ENCODE data around the gene KIAA0825.

KIAA0825 gene

GRCh38 chr5:94248175-94248875 is 370.1 kb downstream of the KIAA0825 start:
- Histone ChIP-seq H4K91ac (ENCODE audit: low read depth, low read length) (no peak overlapping the region), H2BK12ac (ENCODE audit: low read length) (no peak overlapping the region), H4K8ac (ENCODE audit: low read depth, low read length) (no peak overlapping the region), H3K9ac (ENCODE audit: low read length) (no peak overlapping the region), H3K14ac (ENCODE audit: low read length) (no peak overlapping the region), H2BK5ac (ENCODE audit: low read depth, low read length, poor library complexity) (no peak overlapping the region), H3K9me3 (ENCODE audit: insufficient read depth, low read depth, low read length) (no peaks in the 10 kb centered on the region), H3K18ac (ENCODE audit: low read length) (no peak overlapping the region), H3K27ac (ENCODE audit: low read depth, low read length) (no peak overlapping the region), H3K36me3 (ENCODE audit: control insufficient read depth in 1 of 2, insufficient read depth in 2 of 2, low read length in 2 of 2) (no peaks in the 10 kb centered on the region), H2AFZ (ENCODE audit: insufficient read depth, low read length, poor library complexity) (no peak overlapping the region), H3K79me2 (ENCODE audit: control insufficient read depth, insufficient read depth, low read length, poor library complexity) (no peaks in the 10 kb centered on the region), H3K4me1 (ENCODE audit: control insufficient read depth in 1 of 2, insufficient read depth in 2 of 2, low read length in 2 of 2) (no peaks in the 10 kb centered on the region), H2AK5ac (ENCODE audit: low read length) (no peak overlapping the region), H3K4me2 (ENCODE audit: low read length) (no peak overlapping the region), H3K79me1 (ENCODE audit: low read length) (no peaks in the 10 kb centered on the region), H4K12ac (ENCODE audit: low read depth, low read length) (no peak overlapping the region), H3K23ac (ENCODE audit: low read length) (no peak overlapping the region), H3K4me3 (ENCODE audit: low read depth, low read length) (no peak overlapping the region), H3K27me3 (ENCODE audit: insufficient read depth, low read length) (no peaks in the 10 kb centered on the region), H3K4ac (ENCODE audit: low read depth, low read length) (no peak overlapping the region), H2BK120ac (ENCODE audit: insufficient read depth, low read length, poor library complexity) (no peak overlapping the region)
- peak in 1 of 2 donors; percentile 12 for DNase-seq
- no CpG with 5 or more reads among the region's 2 CpGs for WGBS (ENCODE audit: extremely low coverage, insufficient coverage, insufficient read length)

GRCh38 chr5:94245608-94246007 is 372.8 kb downstream of the KIAA0825 start:
- Histone ChIP-seq H3K9me3 (ENCODE audit: insufficient read depth, low read depth, low read length) (no peaks in the 10 kb centered on the region), H3K4ac (ENCODE audit: low read depth, low read length) (no peak overlapping the region), H2BK5ac (ENCODE audit: low read depth, low read length, poor library complexity) (no peak overlapping the region), H4K91ac (ENCODE audit: low read depth, low read length) (no peak overlapping the region), H3K4me3 (ENCODE audit: low read depth, low read length) (no peak overlapping the region), H2AFZ (ENCODE audit: insufficient read depth, low read length, poor library complexity) (no peak overlapping the region), H3K14ac (ENCODE audit: low read length) (no peak overlapping the region), H4K12ac (ENCODE audit: low read depth, low read length) (no peak overlapping the region), H3K4me2 (ENCODE audit: low read length) (no peak overlapping the region), H3K79me1 (ENCODE audit: low read length) (no peaks in the 10 kb centered on the region), H3K4me1 (ENCODE audit: control insufficient read depth in 1 of 2, insufficient read depth in 2 of 2, low read length in 2 of 2) (no peaks in the 10 kb centered on the region), H4K8ac (ENCODE audit: low read depth, low read length) (no peak overlapping the region), H3K36me3 (ENCODE audit: control insufficient read depth in 1 of 2, insufficient read depth in 2 of 2, low read length in 2 of 2) (no peaks in the 10 kb centered on the region), H3K27ac (ENCODE audit: low read depth, low read length) (no peak overlapping the region), H3K9ac (ENCODE audit: low read length) (no peak overlapping the region), H3K79me2 (ENCODE audit: control insufficient read depth, insufficient read depth, low read length, poor library complexity) (no peaks in the 10 kb centered on the region), H3K18ac (ENCODE audit: low read length) (no peak overlapping the region), H3K27me3 (ENCODE audit: insufficient read depth, low read length) (no peaks in the 10 kb centered on the region), H2BK120ac (ENCODE audit: insufficient read depth, low read length, poor library complexity) (no peak overlapping the region), H3K23ac (ENCODE audit: low read length) (no peak overlapping the region), H2BK12ac (ENCODE audit: low read length) (no peak overlapping the region), H2AK5ac (ENCODE audit: low read length) (no peak overlapping the region)
- peak in 1 of 2 donors; percentile 49 for DNase-seq
- WGBS (ENCODE audit: extremely low coverage, insufficient coverage, insufficient read length), result no CpG with 5 or more reads among the region's 4 CpGs

- no peak overlapping the region for H3K4ac ChIP-seq (ENCODE audit: low read depth, low read length)
Measured at GRCh38 chr5:94244921-94245320, 373.5 kb downstream of the KIAA0825 start.

GRCh38 chr5:94243612-94244011 is 374.8 kb downstream of the KIAA0825 start:
- H4K8ac ChIP-seq (ENCODE audit: low read depth, low read length), result no peak overlapping the region
- H3K9ac ChIP-seq (ENCODE audit: low read length), result no peak overlapping the region
- H3K79me2 ChIP-seq (ENCODE audit: control insufficient read depth, insufficient read depth, low read length, poor library complexity), result no peaks in the 10 kb centered on the region
- no peaks in the 10 kb centered on the region for H3K27me3 ChIP-seq (ENCODE audit: insufficient read depth, low read length)
- H2BK120ac ChIP-seq (ENCODE audit: insufficient read depth, low read length, poor library complexity), result no peak overlapping the region
- no peak overlapping the region for H3K23ac ChIP-seq (ENCODE audit: low read length)
- H3K18ac ChIP-seq (ENCODE audit: low read length), result no peak overlapping the region
- H3K14ac ChIP-seq (ENCODE audit: low read length), result no peak overlapping the region
- H3K4me2 ChIP-seq (ENCODE audit: low read length), result no peak overlapping the region
- no peak overlapping the region for H3K27ac ChIP-seq (ENCODE audit: low read depth, low read length)
- no peaks in the 10 kb centered on the region for H3K9me3 ChIP-seq (ENCODE audit: insufficient read depth, low read depth, low read length)
- H4K91ac ChIP-seq (ENCODE audit: low read depth, low read length), result no peak overlapping the region
- no peak overlapping the region for H2AK5ac ChIP-seq (ENCODE audit: low read length)
- H3K4me1 ChIP-seq (ENCODE audit: control insufficient read depth in 1 of 2, insufficient read depth in 2 of 2, low read length in 2 of 2), result no peaks in the 10 kb centered on the region
- no peak overlapping the region for H4K12ac ChIP-seq (ENCODE audit: low read depth, low read length)
- H2AFZ ChIP-seq (ENCODE audit: insufficient read depth, low read length, poor library complexity), result no peak overlapping the region
- no peak for DNase-seq
- no peak overlapping the region for H3K4ac ChIP-seq (ENCODE audit: low read depth, low read length)
- H3K79me1 ChIP-seq (ENCODE audit: low read length), result no peaks in the 10 kb centered on the region
- no peaks in the 10 kb centered on the region for H3K36me3 ChIP-seq (ENCODE audit: control insufficient read depth in 1 of 2, insufficient read depth in 2 of 2, low read length in 2 of 2)
- no CpG with 5 or more reads among the region's 3 CpGs for WGBS (ENCODE audit: extremely low coverage, insufficient coverage, insufficient read length)
- no peak overlapping the region for H3K4me3 ChIP-seq (ENCODE audit: low read depth, low read length)
- H2BK12ac ChIP-seq (ENCODE audit: low read length), result no peak overlapping the region
- H2BK5ac ChIP-seq (ENCODE audit: low read depth, low read length, poor library complexity), result no peak overlapping the region

More at GRCh38 chr5:94244921-94245320, 373.5 kb downstream of the KIAA0825 start:
- WGBS (ENCODE audit: extremely low coverage, insufficient coverage, insufficient read length), result no CpG with 5 or more reads among the region's 1 CpG
- no peak overlapping the region for H4K12ac ChIP-seq (ENCODE audit: low read depth, low read length)
- no peaks in the 10 kb centered on the region for H3K79me2 ChIP-seq (ENCODE audit: control insufficient read depth, insufficient read depth, low read length, poor library complexity)
- no peak overlapping the region for H3K4me2 ChIP-seq (ENCODE audit: low read length)
- no peaks in the 10 kb centered on the region for H3K4me1 ChIP-seq (ENCODE audit: control insufficient read depth in 1 of 2, insufficient read depth in 2 of 2, low read length in 2 of 2)
- no peak overlapping the region for H2BK5ac ChIP-seq (ENCODE audit: low read depth, low read length, poor library complexity)
- no peaks in the 10 kb centered on the region for H3K36me3 ChIP-seq (ENCODE audit: control insufficient read depth in 1 of 2, insufficient read depth in 2 of 2, low read length in 2 of 2)
- no peaks in the 10 kb centered on the region for H3K27me3 ChIP-seq (ENCODE audit: insufficient read depth, low read length)
- H2BK12ac ChIP-seq (ENCODE audit: low read length), result no peak overlapping the region
- H3K4me3 ChIP-seq (ENCODE audit: low read depth, low read length), result no peak overlapping the region
- H3K27ac ChIP-seq (ENCODE audit: low read depth, low read length), result no peak overlapping the region
- H3K23ac ChIP-seq (ENCODE audit: low read length), result no peak overlapping the region
- H4K91ac ChIP-seq (ENCODE audit: low read depth, low read length), result no peak overlapping the region
- H3K14ac ChIP-seq (ENCODE audit: low read length), result no peak overlapping the region
- H3K18ac ChIP-seq (ENCODE audit: low read length), result no peak overlapping the region
- no peak overlapping the region for H3K9ac ChIP-seq (ENCODE audit: low read length)
- H3K9me3 ChIP-seq (ENCODE audit: insufficient read depth, low read depth, low read length), result no peaks in the 10 kb centered on the region
- no peak overlapping the region for H2AK5ac ChIP-seq (ENCODE audit: low read length)
- no peak overlapping the region for H2AFZ ChIP-seq (ENCODE audit: insufficient read depth, low read length, poor library complexity)
- no peaks in the 10 kb centered on the region for H3K79me1 ChIP-seq (ENCODE audit: low read length)
- DNase-seq, result peak; percentile 37 to 80
- H4K8ac ChIP-seq (ENCODE audit: low read depth, low read length), result no peak overlapping the region
- no peak overlapping the region for H2BK120ac ChIP-seq (ENCODE audit: insufficient read depth, low read length, poor library complexity)

Data from trophoblast cell (in vitro differentiated cells and primary cell).